Muscle layer of duodenum (tissue), 2 donors: Measurements from ENCODE around the gene HIPK2.

Experiments used
- H3K27ac ChIP-seq: one replicate; pipeline ENCODE4 v1.7.0; 2013; ENCODE audit warnings: mild to moderate bottlenecking, low read length
- H3K27me3 ChIP-seq: one replicate; pipeline ENCODE4 v1.7.0; 2013; ENCODE audit warnings: low read depth, mild to moderate bottlenecking, control low read depth, low read length
- H3K36me3 ChIP-seq, 2 donors: one replicate each; pipeline ENCODE4 v1.7.0; 2013; ENCODE audit warnings: low read length in 2 of 2, control low read depth in 1 of 2, mild to moderate bottlenecking in 1 of 2; ENCODE audit not compliant: insufficient read depth in 2 of 2, control insufficient read depth in 1 of 2
- H3K4me1 ChIP-seq, 2 donors: one replicate each; pipeline ENCODE4 v1.7.0; 2013; ENCODE audit warnings: low read length in 2 of 2, mild to moderate bottlenecking in 2 of 2, control low read depth in 1 of 2, moderate library complexity in 1 of 2; ENCODE audit not compliant: insufficient read depth in 2 of 2, control insufficient read depth in 1 of 2
- H3K4me3 ChIP-seq, 2 donors: one replicate each; pipeline ENCODE4 v1.7.0; 2013; ENCODE audit warnings: low read length in 2 of 2, low read depth in 1 of 2, mild to moderate bottlenecking in 1 of 2
- H3K9me3 ChIP-seq, 2 donors: one replicate each; pipeline ENCODE4 v1.7.0; 2013; ENCODE audit warnings: low read length in 2 of 2, control low read depth in 1 of 2, mild to moderate bottlenecking in 1 of 2; ENCODE audit not compliant: control insufficient read depth in 1 of 2
- donor health status: healthy.

HIPK2 gene

GRCh38 chr7:139643951-139644585 lies 133.7 kb downstream of the HIPK2 start:
- peaks cover 0 to 7% of the 10 kb centered on the region in 2 donors for H3K36me3 ChIP-seq
- H3K27me3 ChIP-seq: no peaks in the 10 kb centered on the region
- no peaks in the 10 kb centered on the region for H3K9me3 ChIP-seq
- H3K4me3 ChIP-seq: no peak overlapping the region
- H3K27ac ChIP-seq: no peak overlapping the region
- H3K4me1 ChIP-seq: peaks cover 0 to 13% of the 10 kb centered on the region in 2 donors

GRCh38 chr7:139642283-139642682 lies 135.5 kb downstream of the HIPK2 start:
- no peaks in the 10 kb centered on the region for H3K27me3 ChIP-seq
- no peak overlapping the region for H3K4me3 ChIP-seq
- H3K27ac ChIP-seq: no peak overlapping the region
- peaks cover 0 to 8% of the 10 kb centered on the region in 2 donors for H3K4me1 ChIP-seq
- H3K36me3 ChIP-seq: peaks cover 0 to 7% of the 10 kb centered on the region in 2 donors
- no peaks in the 10 kb centered on the region for H3K9me3 ChIP-seq

- Histone ChIP-seq H3K9me3 (no peaks in the 10 kb centered on the region), H3K27me3 (no peaks in the 10 kb centered on the region), H3K36me3 (peaks cover 0 to 7% of the 10 kb centered on the region in 2 donors), H3K27ac (no peak overlapping the region), H3K4me3 (no peak overlapping the region), H3K4me1 (peaks cover 0 to 5% of the 10 kb centered on the region in 2 donors)
Observed at GRCh38 chr7:139641337-139641992, 136.3 kb downstream of the HIPK2 start.

GRCh38 chr7:139640681-139641080 lies 137.1 kb downstream of the HIPK2 start:
- Histone ChIP-seq H3K4me1 (no peaks in the 10 kb centered on the region), H3K9me3 (no peaks in the 10 kb centered on the region), H3K27me3 (no peaks in the 10 kb centered on the region), H3K4me3 (no peak overlapping the region), H3K36me3 (peaks cover 0 to 7% of the 10 kb centered on the region in 2 donors), H3K27ac (no peak overlapping the region)

- Histone ChIP-seq H3K4me3 (no peak overlapping the region), H3K27me3 (no peaks in the 10 kb centered on the region), H3K4me1 (no peaks in the 10 kb centered on the region), H3K9me3 (no peaks in the 10 kb centered on the region), H3K27ac (no peak overlapping the region), H3K36me3 (peaks cover 0 to 4% of the 10 kb centered on the region in 2 donors)
Observed at GRCh38 chr7:139639563-139639962, 138.2 kb downstream of the HIPK2 start.

- Histone ChIP-seq H3K9me3 (no peaks in the 10 kb centered on the region), H3K36me3 (peaks cover 10 to 11% of the 10 kb centered on the region in 2 donors), H3K27ac (no peak overlapping the region), H3K27me3 (no peaks in the 10 kb centered on the region), H3K4me3 (no peak overlapping the region), H3K4me1 (no peaks in the 10 kb centered on the region)
Observed at GRCh38 chr7:139635526-139636302, 142.1 kb downstream of the HIPK2 start.

- Histone ChIP-seq H3K36me3 (peaks cover 13 to 21% of the 10 kb centered on the region in 2 donors), H3K4me1 (no peaks in the 10 kb centered on the region), H3K4me3 (no peak overlapping the region), H3K27me3 (no peaks in the 10 kb centered on the region), H3K27ac (no peak overlapping the region), H3K9me3 (no peaks in the 10 kb centered on the region)
Observed at GRCh38 chr7:139634087-139634486, 143.7 kb downstream of the HIPK2 start.

GRCh38 chr7:139631520-139632031 lies 146.2 kb downstream of the HIPK2 start:
- Histone ChIP-seq H3K4me1 (no peaks in the 10 kb centered on the region), H3K27ac (no peak overlapping the region), H3K36me3 (peaks cover 17 to 36% of the 10 kb centered on the region in 2 donors), H3K4me3 (no peak overlapping the region), H3K9me3 (no peaks in the 10 kb centered on the region), H3K27me3 (no peaks in the 10 kb centered on the region)

GRCh38 chr7:139630643-139631519 lies 146.9 kb downstream of the HIPK2 start:
- Histone ChIP-seq H3K4me1 (no peaks in the 10 kb centered on the region), H3K9me3 (no peaks in the 10 kb centered on the region), H3K4me3 (no peak overlapping the region), H3K27me3 (no peaks in the 10 kb centered on the region), H3K27ac (no peak overlapping the region), H3K36me3 (peaks cover 24 to 40% of the 10 kb centered on the region in 2 donors)

GRCh38 chr7:139629392-139630082 lies 148.3 kb downstream of the HIPK2 start:
- H3K27me3 ChIP-seq: no peaks in the 10 kb centered on the region
- no peak overlapping the region for H3K27ac ChIP-seq
- H3K9me3 ChIP-seq: no peaks in the 10 kb centered on the region
- H3K4me1 ChIP-seq: no peaks in the 10 kb centered on the region
- peaks cover 37 to 46% of the 10 kb centered on the region in 2 donors for H3K36me3 ChIP-seq
- no peak overlapping the region for H3K4me3 ChIP-seq
